ENCODE measurements around the gene RLF.
"Not testable (repeated sequence)": the region's sequence is repeated elsewhere in the genome, so short reads cannot be mapped to it uniquely, and the experiment has no call there.

RLF gene

DNA sequence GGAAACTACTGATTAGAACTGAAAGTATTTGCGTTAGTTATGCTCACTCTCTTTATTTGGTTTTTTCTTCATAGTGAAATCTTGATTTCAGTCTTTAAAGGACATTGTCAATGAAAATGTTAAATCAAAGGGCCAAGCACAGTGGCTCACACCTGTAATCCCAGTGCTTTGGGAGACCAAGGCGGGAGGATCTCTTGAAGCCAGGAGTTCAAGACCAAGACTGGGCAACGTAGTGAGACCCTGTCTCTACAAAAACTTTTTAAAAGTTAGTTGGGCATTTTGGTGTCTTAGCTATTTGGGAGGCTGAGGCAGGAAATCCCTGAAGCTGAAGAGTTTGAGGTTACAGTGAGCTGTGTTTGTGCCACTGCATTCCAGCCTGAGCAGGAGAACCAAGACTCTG is 13.6 kb downstream of the RLF start:
- no peak for DNase-seq

DNA sequence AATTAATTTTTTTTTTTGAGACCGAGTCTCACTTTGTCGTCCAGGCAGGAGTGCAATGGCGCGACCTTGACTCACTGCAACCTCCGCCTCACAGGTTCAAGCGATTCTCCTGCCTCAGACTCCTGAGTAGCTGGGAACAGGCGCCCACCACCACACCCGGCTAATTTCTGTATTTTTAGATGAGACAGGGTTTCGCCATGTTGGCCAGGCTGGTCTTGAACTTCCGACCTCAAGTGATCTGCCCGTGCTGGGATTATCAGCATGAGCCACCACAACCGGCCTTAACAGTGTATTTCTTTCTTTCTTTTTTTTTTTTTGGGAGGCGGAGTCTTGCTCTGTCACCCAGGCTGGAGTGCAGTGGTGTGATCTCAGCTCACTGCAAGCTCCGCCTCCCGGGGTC is 15.8 kb downstream of the RLF start:
- DNase-seq = not testable (repeated sequence)

DNA sequence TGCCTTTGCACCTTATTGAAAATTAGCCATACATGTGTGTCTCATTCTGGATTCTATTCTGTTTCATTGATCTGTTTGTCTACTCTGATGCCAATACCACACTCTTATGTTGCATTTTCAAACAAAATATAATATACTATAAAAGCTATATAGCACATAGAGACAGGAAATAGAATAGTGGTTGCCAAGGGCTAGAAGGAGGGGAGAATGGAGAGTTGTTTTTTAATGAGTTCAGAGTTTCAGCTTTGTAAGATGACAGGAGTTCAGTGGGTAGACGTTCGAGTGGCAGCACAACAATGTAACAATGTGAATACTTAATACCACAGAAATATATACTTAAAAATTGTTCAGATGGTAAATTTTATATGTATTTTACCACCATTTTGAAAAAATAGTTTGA is 17.0 kb downstream of the RLF start:
- DNase-seq = no peak

DNA sequence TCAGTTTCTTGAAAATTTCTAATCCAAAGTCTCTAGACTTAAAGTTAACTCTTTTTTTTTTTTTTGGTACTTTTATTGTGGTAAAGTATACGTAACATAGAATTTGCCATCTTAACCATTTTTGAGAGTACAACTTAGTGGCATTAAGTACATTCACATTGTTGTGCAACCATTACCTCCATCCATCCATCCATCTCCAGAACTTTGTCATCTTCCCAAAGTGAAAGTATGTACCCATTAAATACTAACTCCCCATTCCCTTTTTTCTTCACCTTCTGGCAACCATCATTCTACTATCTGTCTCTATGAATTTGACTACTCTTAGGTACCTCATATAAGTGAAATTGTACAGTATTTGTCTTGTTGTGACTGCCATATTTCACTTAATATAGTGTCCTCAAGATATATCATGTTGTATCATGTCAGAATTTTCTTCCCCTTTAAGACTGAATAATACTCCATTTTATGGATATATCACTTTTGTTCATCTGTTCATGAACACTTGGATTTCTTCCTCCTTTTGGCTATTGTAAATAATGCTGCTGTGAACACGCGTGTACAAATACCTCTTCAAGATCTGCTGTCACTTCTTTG is 18.4 kb downstream of the RLF start:
- no peak for DNase-seq

DNA sequence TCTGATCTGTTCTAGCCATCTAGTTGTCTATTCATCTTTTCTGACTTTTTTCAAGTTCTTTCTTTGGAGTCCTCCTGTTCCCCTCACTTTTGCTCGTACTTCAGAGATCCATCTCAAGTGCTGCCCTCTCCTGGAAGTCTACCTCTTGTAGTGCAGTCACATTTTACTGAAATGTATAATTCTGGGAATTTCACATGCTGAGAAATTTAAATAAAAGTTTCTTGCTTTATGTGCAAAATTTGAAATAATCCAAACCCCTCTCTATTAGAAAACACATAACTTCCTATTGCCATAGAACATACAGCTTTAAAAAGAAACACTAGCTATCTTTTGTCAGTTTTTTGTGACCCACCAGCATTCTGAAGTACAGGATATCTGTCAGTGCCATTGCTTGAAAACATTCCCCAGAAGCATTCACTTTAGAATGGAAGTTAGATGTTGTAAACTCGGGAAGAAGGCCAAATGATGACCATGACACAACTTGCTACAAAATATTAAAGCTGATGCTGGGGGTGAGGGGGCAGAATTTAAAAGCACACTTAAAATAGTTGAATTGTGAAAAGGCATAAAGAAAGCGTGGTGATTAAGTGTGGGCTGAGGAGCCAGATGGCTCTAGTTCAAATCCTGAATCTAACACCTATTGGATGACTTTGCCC is 22.0 kb downstream of the RLF start:
- no peak for DNase-seq

DNA sequence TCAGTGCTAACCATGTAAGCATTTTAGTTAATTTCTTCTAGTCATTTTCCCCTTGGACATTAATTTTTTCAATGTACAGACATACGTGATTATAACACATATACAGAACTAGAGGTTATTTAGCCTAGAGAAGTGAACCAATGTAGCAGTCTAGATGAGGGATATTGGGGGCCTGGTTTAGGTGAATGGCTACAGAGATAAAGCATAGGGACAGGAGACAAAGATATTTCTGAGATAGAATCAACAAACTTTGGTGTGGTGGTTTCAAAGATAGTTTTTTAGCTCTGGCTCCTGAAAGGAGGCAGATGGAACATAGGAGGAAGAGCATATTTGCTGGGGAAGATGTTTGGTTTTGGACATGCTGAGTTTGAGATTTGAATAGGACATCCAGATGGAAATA is 23.0 kb downstream of the RLF start:
- no peak for DNase-seq

DNA sequence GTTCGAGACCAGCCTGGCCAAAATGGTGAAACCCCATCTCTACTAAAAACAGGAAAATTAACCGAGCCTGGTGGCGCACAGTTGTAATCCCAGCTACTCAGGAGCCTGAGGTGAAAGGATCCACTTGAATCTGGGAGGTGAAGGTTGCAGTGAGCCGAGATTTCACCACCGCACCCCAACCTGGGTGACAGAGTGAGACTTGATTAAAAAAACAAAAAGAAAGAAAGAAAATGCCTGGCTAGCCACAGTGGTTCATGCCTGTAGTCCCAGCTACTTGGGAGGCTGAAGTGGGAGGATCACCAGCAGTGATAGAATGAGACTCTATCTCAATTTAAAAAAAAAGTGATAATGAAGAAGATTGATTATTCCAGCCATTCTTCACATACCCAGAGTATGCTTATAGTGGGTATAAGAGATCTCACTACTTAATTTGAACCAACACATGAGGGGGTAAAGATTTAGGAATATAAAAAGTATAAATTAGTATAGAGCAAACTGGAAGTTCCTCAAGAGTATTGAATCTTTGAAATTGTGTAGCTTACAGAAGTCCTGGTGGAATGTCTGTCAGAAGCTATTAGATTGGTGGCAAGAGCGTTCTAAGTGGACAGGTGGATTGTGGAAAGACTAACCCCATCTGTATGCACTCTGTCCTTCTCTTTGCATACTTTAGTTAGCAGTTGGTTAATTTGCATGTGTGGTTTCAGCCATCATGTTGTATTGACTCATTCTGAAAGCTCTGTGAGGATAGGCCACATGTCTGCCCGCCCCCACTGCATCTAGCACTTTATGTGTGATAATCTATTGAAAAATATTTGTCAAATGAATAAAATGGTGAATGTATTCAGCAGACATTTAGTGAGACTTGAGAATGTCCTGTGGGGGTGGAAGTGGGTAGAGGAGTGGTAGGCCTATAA is 25.0 kb downstream of the RLF start:
- DNase-seq = peak; percentile 52

DNA sequence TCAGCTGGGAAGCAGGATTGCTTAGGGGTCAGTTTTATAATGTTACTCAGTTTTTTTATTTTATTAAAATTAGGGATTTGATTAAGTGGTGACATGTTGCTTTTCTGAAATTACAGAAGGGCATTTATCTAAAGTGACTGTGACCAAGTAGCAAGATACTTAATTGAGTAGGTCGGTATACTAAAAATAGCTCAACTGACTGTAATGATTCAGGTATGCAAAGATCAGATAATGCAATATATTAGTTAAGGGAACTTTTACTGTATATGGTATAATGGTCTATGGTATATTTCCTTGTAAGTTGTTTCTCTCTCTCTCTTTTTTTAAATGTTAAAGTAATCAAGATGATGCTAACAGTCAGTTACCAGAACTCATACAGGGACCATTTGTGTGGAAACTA is 26.2 kb downstream of the RLF start:
- no peak for DNase-seq

DNA sequence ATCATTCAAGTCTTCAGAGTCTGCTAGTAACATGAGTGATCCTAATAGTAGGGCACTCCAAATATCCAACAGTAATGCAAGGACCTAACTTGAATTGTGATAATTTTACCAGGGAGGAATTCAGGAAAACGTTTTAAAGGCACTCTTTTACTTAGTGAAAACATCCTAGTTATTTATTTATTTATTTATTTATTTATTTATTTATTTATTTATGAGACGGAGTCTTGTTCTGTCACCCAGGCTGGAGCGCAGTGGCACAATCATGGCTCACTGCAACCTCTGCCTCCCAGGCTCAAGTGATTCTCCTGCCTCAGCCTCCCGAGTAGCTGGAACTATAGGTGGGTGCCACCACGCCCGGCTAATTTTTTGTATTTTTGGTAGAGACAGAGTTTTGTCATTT is 33.5 kb downstream of the RLF start:
- DNase-seq = not testable (repeated sequence)

DNA sequence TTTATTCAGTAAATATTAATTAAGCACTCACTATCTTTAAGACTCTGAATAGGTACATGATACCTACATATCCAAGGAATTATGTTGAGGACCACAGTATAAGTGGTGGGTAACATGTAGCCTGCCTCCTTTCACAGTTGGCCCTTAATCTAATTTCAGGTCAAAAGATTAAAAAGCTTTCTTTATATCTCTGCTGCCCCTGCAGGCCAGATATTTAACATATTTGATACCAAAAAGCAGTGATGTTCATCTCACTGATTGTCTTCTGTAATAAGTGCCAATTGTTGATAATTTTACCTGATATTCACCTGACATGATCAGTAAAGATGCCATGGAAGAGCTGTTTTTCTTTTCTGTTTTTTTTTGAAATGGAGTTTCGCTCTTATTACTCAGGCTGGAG is 36.5 kb downstream of the RLF start:
- no peak for DNase-seq

DNA sequence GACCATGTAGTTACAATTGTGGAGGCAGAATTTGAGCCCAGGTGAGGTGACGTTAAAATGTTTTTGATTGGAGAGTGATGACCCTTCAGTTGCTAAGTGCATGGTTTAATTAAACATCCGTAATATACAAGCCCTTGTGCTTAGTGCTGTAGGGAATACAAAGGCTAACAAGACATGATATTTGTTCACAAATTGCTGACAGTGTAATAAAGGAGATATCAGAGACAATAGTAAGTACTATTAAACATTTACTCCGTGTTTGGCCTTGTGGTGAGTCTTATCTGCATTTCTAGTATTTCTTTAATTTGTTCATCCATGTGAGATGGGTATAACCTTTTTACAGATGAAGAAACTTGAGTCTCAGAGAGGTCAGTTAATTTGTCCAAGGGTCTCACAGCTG is 37.9 kb downstream of the RLF start:
- no peak for DNase-seq

DNA sequence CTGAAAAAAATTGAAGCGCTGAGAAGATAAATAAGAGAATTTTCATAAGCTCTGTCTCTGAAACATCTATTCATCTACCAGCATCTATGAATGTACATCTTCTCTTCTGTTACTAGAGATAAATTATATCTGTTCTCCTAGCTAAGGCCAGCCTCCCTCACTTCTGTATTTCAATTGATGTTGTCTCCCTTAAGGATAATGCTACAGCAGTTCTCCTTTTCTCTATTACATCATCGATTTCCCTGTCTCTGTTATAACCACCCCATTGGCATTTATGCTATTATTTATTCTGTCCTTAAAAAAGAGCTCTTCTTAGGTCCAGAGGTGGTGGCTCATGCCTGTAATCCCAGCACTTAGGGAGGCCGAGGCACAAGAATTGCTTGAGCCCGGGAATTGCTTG is 43.7 kb downstream of the RLF start:
- no peak for DNase-seq

DNA sequence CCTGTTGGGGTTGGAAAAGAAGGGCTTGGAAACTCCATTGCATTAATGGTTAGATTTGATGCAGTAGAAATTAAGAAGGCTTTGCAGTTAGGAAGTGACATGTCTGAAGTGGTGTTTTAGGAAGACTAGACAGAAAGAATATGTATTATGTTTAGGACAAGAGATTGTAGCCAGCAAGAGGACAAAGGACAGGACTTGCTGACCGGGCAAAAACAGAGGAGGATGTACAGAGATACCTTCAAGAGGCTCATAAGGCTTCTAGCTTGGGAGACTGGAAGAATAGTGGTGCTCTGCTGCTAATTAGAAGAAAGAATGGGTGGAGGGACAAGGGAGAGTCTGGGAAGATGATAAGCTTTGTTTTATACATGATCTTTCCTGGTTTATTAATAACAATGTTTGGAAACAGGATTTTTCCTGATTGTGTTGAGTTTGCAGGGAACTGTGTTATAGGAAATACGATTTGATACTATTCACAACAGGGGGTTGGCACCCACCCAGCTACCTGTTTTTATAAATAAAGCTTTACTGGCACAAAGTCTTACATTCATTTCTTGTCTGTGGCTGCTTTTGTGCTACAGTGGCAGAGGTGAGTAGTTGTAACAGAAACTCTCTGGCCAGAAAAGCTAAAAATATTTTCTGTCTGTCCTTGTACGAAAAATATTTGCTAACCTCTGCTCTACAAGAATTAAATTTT is 49.5 kb downstream of the RLF start:
- DNase-seq = no peak

DNA sequence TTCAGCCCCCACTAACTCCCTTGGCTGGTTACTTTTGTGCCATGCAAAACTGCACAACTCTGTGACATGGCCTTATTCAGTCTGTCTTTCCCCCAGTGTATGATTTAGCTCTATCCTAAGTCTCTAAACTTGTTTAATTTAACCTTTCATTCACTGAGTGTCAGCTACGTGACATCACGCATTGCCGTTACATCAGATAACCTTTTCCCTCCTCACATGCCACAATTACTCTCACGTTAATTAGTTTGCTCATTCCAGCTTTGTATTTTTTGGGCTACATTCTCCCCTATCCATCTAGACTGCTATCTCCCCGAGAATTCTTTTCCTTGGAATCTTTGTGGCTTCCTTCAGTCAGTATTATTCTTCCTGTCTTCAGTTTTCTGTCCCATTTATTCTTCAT is 57.1 kb downstream of the RLF start:
- DNase-seq = no peak

DNA sequence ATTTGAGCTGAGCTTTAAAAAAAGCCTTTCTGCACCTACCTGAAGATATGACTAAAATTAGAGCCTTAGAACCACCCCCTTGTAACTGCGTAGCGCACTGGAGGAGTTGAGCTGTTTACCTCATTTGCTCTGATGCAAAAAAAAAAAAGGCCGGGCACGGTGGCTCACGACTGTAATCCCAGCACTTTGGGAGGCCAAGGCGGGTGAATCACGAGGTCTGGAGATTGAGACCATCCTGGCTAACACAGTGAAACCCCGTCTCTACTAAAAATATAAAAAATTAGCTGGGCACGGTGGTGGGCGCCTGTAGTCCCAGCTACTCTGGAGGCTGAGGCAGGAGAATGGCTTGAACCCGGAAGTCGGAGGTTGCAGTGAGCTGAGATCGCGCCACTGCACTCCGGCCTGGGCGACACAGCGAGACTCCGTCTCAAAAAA is 60.3 kb downstream of the RLF start:
- DNase-seq = not testable (repeated sequence)

DNA sequence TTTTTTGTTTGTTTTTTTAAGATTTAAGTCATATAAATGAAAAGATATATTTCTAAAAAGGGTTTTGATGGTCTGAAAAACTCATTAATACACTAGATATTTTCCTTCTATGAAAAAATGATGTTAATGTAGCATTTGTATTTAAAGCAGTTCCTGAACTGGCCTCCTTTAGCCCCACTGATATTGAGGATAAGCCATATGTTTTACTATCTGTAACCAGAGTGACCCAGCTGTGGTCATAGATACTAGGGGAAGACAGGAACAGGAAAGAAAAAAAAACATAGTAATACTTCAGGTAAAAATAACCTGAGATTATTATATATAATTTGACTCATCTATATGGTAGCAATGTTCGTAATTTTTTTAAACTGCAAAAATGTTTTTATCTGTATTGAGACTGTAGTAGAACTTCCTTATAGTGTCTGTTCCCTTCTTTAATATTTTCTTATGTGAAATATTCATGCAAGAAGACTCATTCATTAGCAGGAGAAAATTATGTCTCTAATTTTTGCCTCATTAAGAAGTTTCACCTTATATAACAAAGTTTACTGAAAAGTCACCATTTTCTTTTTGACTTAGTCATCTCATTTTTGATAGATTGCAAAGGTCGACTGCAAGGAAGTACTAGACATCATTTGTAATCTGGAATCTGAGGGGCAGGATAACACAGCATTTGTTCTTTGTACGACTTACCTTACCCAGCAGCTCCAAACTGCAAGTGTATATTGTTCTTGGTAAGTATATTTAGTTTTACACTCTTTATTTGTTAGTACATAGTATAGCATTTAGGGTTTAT is 61.0 kb downstream of the RLF start:
- DNase-seq = no peak

DNA sequence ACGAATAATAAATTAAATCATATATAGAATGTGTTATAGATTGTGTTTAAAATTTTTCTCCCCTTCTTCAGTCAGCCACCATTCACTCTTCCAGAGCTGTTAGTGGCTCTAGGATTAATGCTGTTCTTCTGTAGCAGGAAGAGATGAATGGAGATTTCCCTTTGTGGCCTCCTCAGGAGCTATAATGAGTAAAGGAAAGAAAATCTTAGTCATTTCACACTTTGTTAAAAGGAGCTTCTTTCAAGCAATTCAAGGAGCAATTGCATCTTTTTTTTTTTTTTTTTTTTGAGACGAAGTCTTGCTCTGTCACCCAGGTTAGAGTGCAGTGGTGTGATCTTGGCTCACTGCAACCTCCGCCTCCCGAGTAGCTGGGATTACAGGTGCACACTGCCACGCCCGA is 62.9 kb downstream of the RLF start:
- DNase-seq = no peak

DNA sequence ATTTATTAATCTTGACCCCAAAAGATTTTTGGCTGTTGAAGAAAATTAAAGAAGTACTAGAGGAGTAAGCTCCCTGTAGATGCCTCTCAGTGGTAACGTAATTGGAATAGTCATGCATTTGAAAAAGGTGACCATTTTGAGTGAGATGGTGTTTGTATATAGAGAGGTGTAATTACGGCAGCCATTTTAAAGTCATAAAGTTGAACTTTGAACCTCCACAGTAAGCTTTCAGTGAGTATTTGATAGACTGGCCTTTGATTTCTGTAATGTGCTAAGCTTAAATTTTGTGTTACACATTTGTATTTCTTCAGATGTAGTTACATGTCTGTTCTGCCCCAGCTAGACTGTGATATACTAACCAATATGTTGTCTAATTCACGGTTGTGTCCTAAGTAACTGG is 65.0 kb downstream of the RLF start:
- no peak for DNase-seq

DNA sequence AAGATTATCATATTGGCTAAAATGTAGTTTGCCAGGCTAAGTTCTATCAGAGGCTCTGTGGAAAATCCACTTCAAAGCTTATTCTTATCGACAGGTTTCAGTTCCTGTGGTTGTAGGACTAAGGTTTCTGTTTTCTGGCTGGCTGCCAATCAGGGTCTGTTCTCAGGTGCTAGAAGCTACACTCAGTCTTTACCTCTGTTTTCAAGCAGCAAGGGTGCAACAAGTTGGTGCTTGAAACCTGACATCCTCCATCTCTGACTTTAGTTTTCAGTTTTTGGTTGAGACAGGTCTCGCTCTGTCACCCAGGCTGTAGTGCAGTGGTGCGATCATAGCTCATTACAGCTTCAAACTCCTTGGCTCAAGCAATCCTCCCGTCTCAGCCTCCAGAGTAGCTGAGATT is 71.3 kb downstream of the RLF start:
- peak; percentile 5 for DNase-seq

DNA sequence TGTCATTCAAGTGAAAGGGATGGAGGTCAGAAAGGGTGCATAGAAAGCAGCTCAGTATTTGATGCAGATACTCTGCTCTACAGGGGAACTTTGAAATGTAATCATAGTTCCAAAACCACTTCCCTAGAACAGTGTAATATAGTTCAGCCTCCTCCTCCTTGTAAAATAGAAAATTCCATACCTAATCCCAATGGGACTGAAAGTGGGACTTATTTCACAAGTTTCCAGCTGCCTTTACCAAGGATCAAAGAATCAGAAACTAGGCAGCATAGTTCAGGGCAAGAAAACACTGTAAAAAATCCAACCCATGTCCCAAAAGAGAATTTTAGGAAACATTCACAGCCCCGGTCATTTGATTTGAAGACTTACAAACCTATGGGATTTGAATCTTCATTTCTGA is 78.4 kb downstream of the RLF start:
- DNase-seq = no peak

DNA sequence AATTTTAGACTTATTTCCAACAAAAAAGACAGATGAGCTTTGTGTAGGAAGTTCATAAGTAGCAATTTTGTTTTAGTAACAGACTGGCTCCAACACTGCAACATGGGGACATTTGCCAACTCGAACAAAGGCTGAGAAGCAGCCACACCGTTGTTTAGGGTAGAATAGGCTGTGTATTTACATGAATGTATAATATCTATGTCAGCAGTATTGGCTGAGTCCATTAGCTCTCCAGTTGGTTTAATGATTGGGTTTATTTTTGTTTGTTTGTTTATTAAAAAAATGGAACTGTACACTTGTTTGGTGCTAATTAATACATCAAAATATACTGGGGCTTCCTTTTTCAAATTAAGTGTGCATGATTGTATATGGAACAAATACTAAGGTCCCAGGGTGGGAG is 79.2 kb downstream of the RLF start:
- DNase-seq = no peak

DNA sequence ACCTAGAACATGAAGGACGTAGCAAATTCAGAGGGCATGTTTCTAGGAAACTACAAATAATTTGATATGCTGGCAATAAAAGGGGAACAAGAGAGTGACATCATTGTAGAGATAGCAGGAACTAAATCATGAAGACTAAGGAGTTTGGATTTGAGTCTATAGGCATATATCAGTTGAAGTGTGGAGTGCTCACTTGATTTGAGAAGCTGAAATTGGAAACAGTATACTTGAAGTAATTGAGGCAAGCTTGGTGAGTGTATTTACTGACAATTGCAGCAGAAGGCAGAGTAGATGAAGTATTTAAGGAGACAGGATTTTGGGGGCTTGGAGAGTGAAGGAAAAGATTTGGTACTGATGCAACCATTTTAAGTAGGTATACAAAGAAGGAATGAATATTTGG is 80.2 kb downstream of the RLF start:
- no peak for DNase-seq

DNA sequence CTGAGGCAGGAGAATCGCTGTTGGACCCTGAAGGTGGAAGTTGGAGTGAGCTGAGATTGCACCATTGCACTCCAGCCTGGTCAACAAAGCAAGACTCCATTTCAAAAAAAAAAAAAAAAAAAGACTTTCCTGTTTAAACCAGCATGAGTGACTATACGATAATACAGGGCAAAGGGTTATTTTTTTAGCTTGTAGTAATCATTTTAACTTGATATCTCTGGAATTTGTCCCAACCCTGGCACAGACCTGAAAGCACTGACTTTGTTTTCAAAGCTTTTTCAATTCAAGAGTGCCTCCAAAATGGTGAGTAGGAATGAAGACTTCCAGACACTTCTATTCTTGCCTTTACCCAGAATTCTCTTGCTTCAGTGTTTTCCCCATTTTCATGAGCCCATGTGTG is 82.2 kb downstream of the RLF start:
- DNase-seq = no peak
